Measurements from ENCODE around the gene CPSF2.

Gene CPSF2

DNA sequence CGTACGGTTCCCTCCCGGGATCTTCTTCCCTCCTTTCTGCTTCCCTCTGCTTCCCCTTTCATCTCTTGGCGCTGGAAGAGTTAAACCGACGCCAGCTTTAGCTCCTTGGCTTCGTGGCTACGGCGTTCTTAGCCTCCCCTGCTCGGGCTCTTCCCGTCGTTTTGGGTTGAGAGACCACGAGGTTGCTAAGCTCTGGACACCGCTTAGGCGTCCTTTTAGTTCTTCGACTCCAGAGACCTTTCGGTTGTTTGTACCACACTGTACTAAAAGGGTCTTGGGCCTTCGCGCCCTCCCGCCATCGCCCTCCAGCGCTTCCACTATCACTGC lies 545 bp downstream of the CPSF2 start:
- Histone ChIP-seq H3K4me1 (ENCODE audit: control insufficient read depth in 1 of 2, insufficient read depth in 2 of 2, low read length in 2 of 2) (peaks cover 7 to 12% of the 10 kb centered on the region in 2 experiments), H2BK120ac (ENCODE audit: insufficient read depth, low read length, poor library complexity) (peak overlapping the region; percentile 81), H4K91ac (ENCODE audit: low read depth, low read length) (peak overlapping the region; percentile 98), H3K23ac (ENCODE audit: low read length) (no peak overlapping the region), H2AK5ac (ENCODE audit: low read length) (peak overlapping the region; percentile 98), H3K9me3 (ENCODE audit: insufficient read depth, low read depth, low read length) (no peaks in the 10 kb centered on the region), H2BK12ac (ENCODE audit: low read length) (no peak overlapping the region), H3K27ac (ENCODE audit: low read depth, low read length) (peak overlapping the region; percentile 97), H4K8ac (ENCODE audit: low read depth, low read length) (peak overlapping the region; percentile 97), H3K4me3 (ENCODE audit: low read depth, low read length) (peak overlapping the region; percentile 99), H3K79me1 (ENCODE audit: low read length) (peaks cover 13% of the 10 kb centered on the region), H3K4ac (ENCODE audit: low read depth, low read length) (peak overlapping the region; percentile 88), H3K4me2 (ENCODE audit: low read length) (peak overlapping the region; percentile 63), H3K18ac (ENCODE audit: low read length) (peak overlapping the region; percentile 93), H2BK5ac (ENCODE audit: low read depth, low read length, poor library complexity) (peak overlapping the region; percentile 98), H3K36me3 (ENCODE audit: control insufficient read depth in 1 of 2, insufficient read depth in 2 of 2, low read length in 2 of 2) (peaks cover 3 to 9% of the 10 kb centered on the region in 2 experiments), H3K27me3 (ENCODE audit: insufficient read depth, low read length) (no peaks in the 10 kb centered on the region), H3K79me2 (ENCODE audit: control insufficient read depth, insufficient read depth, low read length, poor library complexity) (peaks cover 21% of the 10 kb centered on the region), H2AFZ (ENCODE audit: insufficient read depth, low read length, poor library complexity) (peak overlapping the region; percentile 96), H4K12ac (ENCODE audit: low read depth, low read length) (peak overlapping the region; percentile 94), H3K9ac (ENCODE audit: low read length) (peak overlapping the region; percentile 100), H3K14ac (ENCODE audit: low read length) (peak overlapping the region; percentile 98)
- peak in 1 of 2 donors; percentile 47 for DNase-seq
- no CpG with 5 or more reads among the region's 22 CpGs for WGBS (ENCODE audit: extremely low coverage, insufficient coverage, insufficient read length)

DNA sequence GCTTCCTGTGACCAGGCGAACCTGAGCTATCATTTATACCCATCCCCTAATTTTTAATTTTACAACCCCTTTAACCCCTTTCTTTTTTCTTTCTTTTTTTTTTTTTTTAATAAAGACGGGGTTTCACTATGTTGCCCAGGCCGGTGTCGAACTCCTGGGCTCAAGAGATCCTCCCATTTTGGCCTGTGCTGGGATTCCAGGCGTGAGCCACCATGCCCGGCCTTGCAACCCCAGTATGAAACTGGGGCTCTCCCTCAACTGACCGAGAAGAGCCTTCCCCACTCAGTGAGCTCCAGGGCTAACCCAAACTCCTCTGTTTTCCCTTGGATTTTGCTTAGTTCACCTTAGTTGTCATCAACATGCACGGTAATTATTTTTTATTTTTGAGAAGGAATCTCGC lies 992 bp downstream of the CPSF2 start:
- Histone ChIP-seq H4K91ac (ENCODE audit: low read depth, low read length) (peak overlapping the region; percentile 98), H4K12ac (ENCODE audit: low read depth, low read length) (no peak overlapping the region), H3K23ac (ENCODE audit: low read length) (no peak overlapping the region), H2BK120ac (ENCODE audit: insufficient read depth, low read length, poor library complexity) (peak overlapping the region; percentile 81), H2AFZ (ENCODE audit: insufficient read depth, low read length, poor library complexity) (peak overlapping the region; percentile 96), H3K4ac (ENCODE audit: low read depth, low read length) (peak overlapping the region; percentile 91), H3K4me3 (ENCODE audit: low read depth, low read length) (no peak overlapping the region), H3K4me1 (ENCODE audit: control insufficient read depth in 1 of 2, insufficient read depth in 2 of 2, low read length in 2 of 2) (peaks cover 7 to 12% of the 10 kb centered on the region in 2 experiments), H2AK5ac (ENCODE audit: low read length) (peak overlapping the region; percentile 85), H2BK5ac (ENCODE audit: low read depth, low read length, poor library complexity) (no peak overlapping the region), H3K4me2 (ENCODE audit: low read length) (peak overlapping the region; percentile 63), H3K79me1 (ENCODE audit: low read length) (peaks cover 13% of the 10 kb centered on the region), H3K9ac (ENCODE audit: low read length) (peak overlapping the region; percentile 100), H3K27ac (ENCODE audit: low read depth, low read length) (no peak overlapping the region), H2BK12ac (ENCODE audit: low read length) (peak overlapping the region; percentile 73), H3K36me3 (ENCODE audit: control insufficient read depth in 1 of 2, insufficient read depth in 2 of 2, low read length in 2 of 2) (peaks cover 3 to 6% of the 10 kb centered on the region in 2 experiments), H3K9me3 (ENCODE audit: insufficient read depth, low read depth, low read length) (no peaks in the 10 kb centered on the region), H3K14ac (ENCODE audit: low read length) (peak overlapping the region; percentile 98), H4K8ac (ENCODE audit: low read depth, low read length) (peak overlapping the region; percentile 48), H3K18ac (ENCODE audit: low read length) (peak overlapping the region; percentile 46), H3K27me3 (ENCODE audit: insufficient read depth, low read length) (no peaks in the 10 kb centered on the region), H3K79me2 (ENCODE audit: control insufficient read depth, insufficient read depth, low read length, poor library complexity) (peaks cover 21% of the 10 kb centered on the region)
- WGBS (ENCODE audit: extremely low coverage, insufficient coverage, insufficient read length) = no CpG with 5 or more reads among the region's 9 CpGs
- DNase-seq = no peak

- H4K12ac ChIP-seq (ENCODE audit: low read depth, low read length) = no peak overlapping the region
- no peak overlapping the region for H2AK5ac ChIP-seq (ENCODE audit: low read length)
- no CpG with 5 or more reads among the region's 1 CpG for WGBS (ENCODE audit: extremely low coverage, insufficient coverage, insufficient read length)
- no peaks in the 10 kb centered on the region for H3K4me1 ChIP-seq (ENCODE audit: control insufficient read depth in 1 of 2, insufficient read depth in 2 of 2, low read length in 2 of 2)
- H4K91ac ChIP-seq (ENCODE audit: low read depth, low read length) = no peak overlapping the region
- H3K9ac ChIP-seq (ENCODE audit: low read length) = no peak overlapping the region
- no peak overlapping the region for H3K4ac ChIP-seq (ENCODE audit: low read depth, low read length)
- H3K9me3 ChIP-seq (ENCODE audit: insufficient read depth, low read depth, low read length) = no peaks in the 10 kb centered on the region
- no peak overlapping the region for H4K8ac ChIP-seq (ENCODE audit: low read depth, low read length)
- no peak overlapping the region for H3K18ac ChIP-seq (ENCODE audit: low read length)
- H2BK120ac ChIP-seq (ENCODE audit: insufficient read depth, low read length, poor library complexity) = no peak overlapping the region
- no peak overlapping the region for H3K14ac ChIP-seq (ENCODE audit: low read length)
- H3K27ac ChIP-seq (ENCODE audit: low read depth, low read length) = no peak overlapping the region
- H3K36me3 ChIP-seq (ENCODE audit: control insufficient read depth in 1 of 2, insufficient read depth in 2 of 2, low read length in 2 of 2) = peaks cover 27 to 33% of the 10 kb centered on the region in 2 experiments
- H3K23ac ChIP-seq (ENCODE audit: low read length) = no peak overlapping the region
- no peak overlapping the region for H2BK5ac ChIP-seq (ENCODE audit: low read depth, low read length, poor library complexity)
- no peak overlapping the region for H2AFZ ChIP-seq (ENCODE audit: insufficient read depth, low read length, poor library complexity)
- no peak overlapping the region for H3K4me3 ChIP-seq (ENCODE audit: low read depth, low read length)
- no peaks in the 10 kb centered on the region for H3K79me2 ChIP-seq (ENCODE audit: control insufficient read depth, insufficient read depth, low read length, poor library complexity)
- no peaks in the 10 kb centered on the region for H3K27me3 ChIP-seq (ENCODE audit: insufficient read depth, low read length)
- DNase-seq = no peak
- no peaks in the 10 kb centered on the region for H3K79me1 ChIP-seq (ENCODE audit: low read length)
- H2BK12ac ChIP-seq (ENCODE audit: low read length) = no peak overlapping the region
- H3K4me2 ChIP-seq (ENCODE audit: low read length) = no peak overlapping the region
Measured at GRCh38 chr14:92134456-92134855, 12.7 kb downstream of the CPSF2 start.

GRCh38 chr14:92135269-92135668 lies 13.5 kb downstream of the CPSF2 start:
- Histone ChIP-seq H2BK5ac (ENCODE audit: low read depth, low read length, poor library complexity) (no peak overlapping the region), H3K36me3 (ENCODE audit: control insufficient read depth in 1 of 2, insufficient read depth in 2 of 2, low read length in 2 of 2) (peaks cover 26 to 34% of the 10 kb centered on the region in 2 experiments), H3K79me1 (ENCODE audit: low read length) (no peaks in the 10 kb centered on the region), H3K4me2 (ENCODE audit: low read length) (no peak overlapping the region), H3K27ac (ENCODE audit: low read depth, low read length) (no peak overlapping the region), H4K8ac (ENCODE audit: low read depth, low read length) (no peak overlapping the region), H3K4ac (ENCODE audit: low read depth, low read length) (no peak overlapping the region), H2BK120ac (ENCODE audit: insufficient read depth, low read length, poor library complexity) (no peak overlapping the region), H3K9me3 (ENCODE audit: insufficient read depth, low read depth, low read length) (no peaks in the 10 kb centered on the region), H2BK12ac (ENCODE audit: low read length) (no peak overlapping the region), H3K18ac (ENCODE audit: low read length) (no peak overlapping the region), H3K79me2 (ENCODE audit: control insufficient read depth, insufficient read depth, low read length, poor library complexity) (no peaks in the 10 kb centered on the region), H2AFZ (ENCODE audit: insufficient read depth, low read length, poor library complexity) (no peak overlapping the region), H3K9ac (ENCODE audit: low read length) (no peak overlapping the region), H3K4me3 (ENCODE audit: low read depth, low read length) (no peak overlapping the region), H3K14ac (ENCODE audit: low read length) (no peak overlapping the region), H4K91ac (ENCODE audit: low read depth, low read length) (no peak overlapping the region), H4K12ac (ENCODE audit: low read depth, low read length) (no peak overlapping the region), H3K4me1 (ENCODE audit: control insufficient read depth in 1 of 2, insufficient read depth in 2 of 2, low read length in 2 of 2) (no peaks in the 10 kb centered on the region), H3K27me3 (ENCODE audit: insufficient read depth, low read length) (no peaks in the 10 kb centered on the region), H2AK5ac (ENCODE audit: low read length) (no peak overlapping the region), H3K23ac (ENCODE audit: low read length) (no peak overlapping the region)
- peak in 1 of 2 donors; percentile 39 for DNase-seq
- no CpG with 5 or more reads among the region's 1 CpG for WGBS (ENCODE audit: extremely low coverage, insufficient coverage, insufficient read length)

All from trophoblast cell (in vitro differentiated cells and primary cell).